HepG2 (cell line): ENCODE results near the gene RAD51.

Source experiments
- EP300 ChIP-seq, 3 experiments: sonication (generic) in 1 of 3; formaldehyde crosslinking in 1 of 3; IDR thresholded peaks; 2 replicates each; pipeline versions ENCODE4 v1.5.1 to v1.6.1; 2011 to 2020; ENCODE audit warnings: low read depth in 2 of 3, low read length in 2 of 3, borderline replicate concordance in 1 of 3, improper control_type of control experiment in 1 of 3, mild to moderate bottlenecking in 1 of 3, missing genetic modification reagents in 1 of 3, moderate library complexity in 1 of 3
- EZH2 ChIP-seq: conservative IDR thresholded peaks from 2 replicates; pipeline ENCODE4 v1.6.1; 2012; ENCODE audit warnings: mild to moderate bottlenecking, low read depth, low read length, moderate library complexity
- HNF4G ChIP-seq, 2 experiments: sonication (generic) in 1 of 2; formaldehyde crosslinking in 1 of 2; IDR thresholded peaks; 2 replicates each; pipeline versions ENCODE4 v1.4.0 to v1.6.1; 2011 to 2020; ENCODE audit warnings: borderline replicate concordance in 2 of 2, low read depth in 2 of 2, mild to moderate bottlenecking in 2 of 2, low read length in 1 of 2, missing genetic modification reagents in 1 of 2, moderate library complexity in 1 of 2
- MTA3 ChIP-seq: sonication (generic); formaldehyde crosslinking; IDR thresholded peaks from 2 replicates; pipeline ENCODE4 v1.4.0; 2020; ENCODE audit warnings: missing genetic modification reagents
- NR1H2 ChIP-seq: sonication (generic); formaldehyde crosslinking; IDR thresholded peaks from 2 replicates; pipeline ENCODE4 v1.8.1; 2022; ENCODE audit warnings: low read depth, missing genetic modification reagents, borderline replicate concordance
- NR2C2 ChIP-seq: sonication (generic); formaldehyde crosslinking; IDR thresholded peaks from 2 replicates; pipeline ENCODE4 v1.4.0; 2020; ENCODE audit warnings: missing genetic modification reagents, mild to moderate bottlenecking, moderate library complexity, borderline replicate concordance
- PCBP2 ChIP-seq: fragments of 200-400 bp; formaldehyde crosslinking; optimal IDR thresholded peaks from 2 replicates; pipeline ENCODE3; 2018; ENCODE audit warnings: low read length, low read depth; ENCODE audit not compliant: poor library complexity, severe bottlenecking
- POLR2A ChIP-seq, 2 experiments: IDR thresholded peaks; 2 replicates each; pipeline ENCODE4 v1.6.1; 2011; ENCODE audit warnings: low read depth in 2 of 2, low read length in 2 of 2, mild to moderate bottlenecking in 1 of 2, moderate library complexity in 1 of 2; ENCODE audit not compliant: insufficient read depth in 1 of 2
- POLR2AphosphoS5 ChIP-seq: IDR thresholded peaks from 2 replicates; pipeline ENCODE4 v1.6.1; 2012; ENCODE audit warnings: low read depth, low read length
- SMARCC2 ChIP-seq: fragments of 450-650 bp; IDR thresholded peaks from 2 replicates; pipeline ENCODE4 v1.6.1; 2017; ENCODE audit warnings: antibody characterized with exemption, mild to moderate bottlenecking
- TCF12 ChIP-seq, 2 experiments: fragments of 450-650 bp in 1 of 2; sonication (generic) in 1 of 2; formaldehyde crosslinking in 1 of 2; IDR thresholded peaks; 2 replicates each; pipeline versions ENCODE4 v1.6.1 to v1.8.0; 2017 to 2022; ENCODE audit warnings: antibody characterized with exemption in 1 of 2, mild to moderate bottlenecking in 1 of 2, missing genetic modification reagents in 1 of 2, moderate library complexity in 1 of 2
- TCF7 ChIP-seq: sonication (generic); IDR thresholded peaks from 2 replicates; pipeline ENCODE4 v1.6.1; 2016; ENCODE audit warnings: antibody characterized with exemption, low read depth
- TF ChIP-seq, protein P1 (sequence below): sonication (generic); formaldehyde crosslinking; IDR thresholded peaks from 2 replicates; pipeline ENCODE4 v1.4.0; 2020; ENCODE audit warnings: missing genetic modification reagents
- TF ChIP-seq, protein P2 (sequence below): sonication (generic); formaldehyde crosslinking; IDR thresholded peaks from 2 replicates; pipeline ENCODE4 v1.4.0; 2020; ENCODE audit warnings: missing genetic modification reagents

DNA sequence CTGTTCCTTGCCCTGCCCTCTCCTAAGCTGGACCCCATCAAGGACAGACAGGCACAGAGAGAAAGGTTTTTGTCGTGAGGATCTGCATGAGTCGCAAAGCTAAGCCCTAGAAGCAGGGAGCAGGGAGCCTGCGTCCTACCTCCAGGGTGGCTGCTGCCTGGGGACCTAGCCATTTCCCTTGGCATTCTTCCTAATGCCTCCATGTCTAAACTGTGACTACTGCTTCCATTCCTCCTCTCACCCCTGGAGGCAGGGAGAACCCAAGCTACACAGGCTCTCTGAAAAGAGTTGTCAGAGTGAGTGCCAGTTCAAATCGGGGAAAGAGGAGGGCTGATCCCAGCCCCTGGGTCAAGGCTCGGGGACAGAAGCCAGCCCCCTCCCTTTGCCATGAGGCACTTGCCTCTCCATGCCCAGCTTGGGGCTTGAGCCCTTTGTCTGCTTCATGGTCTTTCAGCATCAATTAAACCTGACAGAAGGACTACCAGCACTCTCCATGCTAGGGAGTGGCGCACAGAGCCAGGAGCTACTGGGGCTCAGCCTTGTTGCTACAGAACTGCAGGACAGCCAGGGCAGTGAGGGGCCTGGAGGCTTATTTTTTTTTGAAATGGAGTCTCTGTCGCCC lies 71.3 kb downstream of the RAD51 start:
- TF ChIP-seq NR1H2 (CRISPR knock-in tag), result no peak
- TF ChIP-seq, protein P1, sequence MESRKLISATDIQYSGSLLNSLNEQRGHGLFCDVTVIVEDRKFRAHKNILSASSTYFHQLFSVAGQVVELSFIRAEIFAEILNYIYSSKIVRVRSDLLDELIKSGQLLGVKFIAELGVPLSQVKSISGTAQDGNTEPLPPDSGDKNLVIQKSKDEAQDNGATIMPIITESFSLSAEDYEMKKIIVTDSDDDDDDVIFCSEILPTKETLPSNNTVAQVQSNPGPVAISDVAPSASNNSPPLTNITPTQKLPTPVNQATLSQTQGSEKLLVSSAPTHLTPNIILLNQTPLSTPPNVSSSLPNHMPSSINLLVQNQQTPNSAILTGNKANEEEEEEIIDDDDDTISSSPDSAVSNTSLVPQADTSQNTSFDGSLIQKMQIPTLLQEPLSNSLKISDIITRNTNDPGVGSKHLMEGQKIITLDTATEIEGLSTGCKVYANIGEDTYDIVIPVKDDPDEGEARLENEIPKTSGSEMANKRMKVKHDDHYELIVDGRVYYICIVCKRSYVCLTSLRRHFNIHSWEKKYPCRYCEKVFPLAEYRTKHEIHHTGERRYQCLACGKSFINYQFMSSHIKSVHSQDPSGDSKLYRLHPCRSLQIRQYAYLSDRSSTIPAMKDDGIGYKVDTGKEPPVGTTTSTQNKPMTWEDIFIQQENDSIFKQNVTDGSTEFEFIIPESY (CRISPR knock-in tag), result no peak
- TF ChIP-seq, protein P2, sequence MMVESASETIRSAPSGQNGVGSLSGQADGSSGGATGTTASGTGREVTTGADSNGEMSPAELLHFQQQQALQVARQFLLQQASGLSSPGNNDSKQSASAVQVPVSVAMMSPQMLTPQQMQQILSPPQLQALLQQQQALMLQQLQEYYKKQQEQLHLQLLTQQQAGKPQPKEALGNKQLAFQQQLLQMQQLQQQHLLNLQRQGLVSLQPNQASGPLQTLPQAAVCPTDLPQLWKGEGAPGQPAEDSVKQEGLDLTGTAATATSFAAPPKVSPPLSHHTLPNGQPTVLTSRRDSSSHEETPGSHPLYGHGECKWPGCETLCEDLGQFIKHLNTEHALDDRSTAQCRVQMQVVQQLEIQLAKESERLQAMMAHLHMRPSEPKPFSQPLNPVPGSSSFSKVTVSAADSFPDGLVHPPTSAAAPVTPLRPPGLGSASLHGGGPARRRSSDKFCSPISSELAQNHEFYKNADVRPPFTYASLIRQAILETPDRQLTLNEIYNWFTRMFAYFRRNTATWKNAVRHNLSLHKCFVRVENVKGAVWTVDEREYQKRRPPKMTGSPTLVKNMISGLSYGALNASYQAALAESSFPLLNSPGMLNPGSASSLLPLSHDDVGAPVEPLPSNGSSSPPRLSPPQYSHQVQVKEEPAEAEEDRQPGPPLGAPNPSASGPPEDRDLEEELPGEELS (CRISPR knock-in tag), result no peak
- no peak for TF ChIP-seq POLR2A (IDR thresholded peaks at IDR 0.05; ENCODE audit: insufficient read depth in 1 of 2, low read depth in 2 of 2, low read length in 2 of 2)
- no peak for TF ChIP-seq TCF7
- no peak for TF ChIP-seq MTA3 (CRISPR knock-in tag)
- TF ChIP-seq POLR2AphosphoS5, result no peak
- no peak for TF ChIP-seq NR2C2 (CRISPR knock-in tag)
- no peak for TF ChIP-seq HNF4G (IDR thresholded peaks at IDR 0.05; ENCODE audit: borderline replicate concordance, low read depth, low read length)
- no peak for TF ChIP-seq HNF4G (CRISPR knock-in tag; IDR thresholded peaks at IDR 0.05; ENCODE audit: borderline replicate concordance, low read depth)
- no peak for TF ChIP-seq EZH2
- no peak for TF ChIP-seq PCBP2
- TF ChIP-seq SMARCC2, result no peak
- no peak for TF ChIP-seq TCF12 (IDR thresholded peaks at IDR 0.05)
- no peak for TF ChIP-seq TCF12 (CRISPR knock-in tag; IDR thresholded peaks at IDR 0.05)
- TF ChIP-seq EP300 (IDR thresholded peaks at IDR 0.05; ENCODE audit: low read depth in 2 of 2, low read length in 2 of 2), result no peak
- no peak for TF ChIP-seq EP300 (CRISPR knock-in tag; IDR thresholded peaks at IDR 0.05; ENCODE audit: borderline replicate concordance)
